Neural cell (in vitro differentiated cells): ENCODE measurements around the gene CPEB2. TPM values are rescaled to one million over a fixed set of nuclear protein-coding genes. Genes with fewer than 3 reads are reported as not detected.

ENCODE experiments used
- H2AFZ ChIP-seq: fragments of 200-600, 300-800 bp; sonication (generic), shearing (Covaris generic); 2 replicates; pipeline ENCODE4 v1.6.0; 2014; ENCODE audit warnings: low read depth, mild to moderate bottlenecking, antibody characterized with exemption, low read length, moderate library complexity
- H3F3A ChIP-seq: fragments of 200-600 bp; shearing (Covaris generic); 2 replicates; pipeline ENCODE4 v1.6.1; 2016; ENCODE audit warnings: mild to moderate bottlenecking, moderate library complexity, mixed read lengths, antibody characterized with exemption, low read length; ENCODE audit not compliant: insufficient read depth, poor library complexity, severe bottlenecking
- H3K27ac ChIP-seq: fragments of 200-600, 300-800 bp; sonication (generic), shearing (Covaris generic); 2 replicates; pipeline ENCODE4 v1.5.1; 2014; ENCODE audit warnings: mild to moderate bottlenecking, low read length, moderate library complexity
- H3K27me3 ChIP-seq: fragments of 300-800, 200-600 bp; sonication (generic), shearing (Covaris generic); 2 replicates; pipeline ENCODE4 v1.6.0; 2014; ENCODE audit warnings: mild to moderate bottlenecking, low read depth, low read length, moderate library complexity; ENCODE audit not compliant: insufficient read depth
- H3K36me3 ChIP-seq: fragments of 300-800, 200-600 bp; sonication (generic), shearing (Covaris generic); 2 replicates; pipeline ENCODE4 v1.5.1; 2014; ENCODE audit warnings: mild to moderate bottlenecking, antibody characterized with exemption, low read length, moderate library complexity; ENCODE audit not compliant: insufficient read depth
- H3K4me2 ChIP-seq: fragments of 300-800, 200-600 bp; sonication (generic), shearing (Covaris generic); 2 replicates; pipeline ENCODE4 v1.6.0; 2014; ENCODE audit warnings: mild to moderate bottlenecking, low read length
- H3K4me3 ChIP-seq: fragments of 300-800, 200-600 bp; sonication (generic), shearing (Covaris generic); 2 replicates; pipeline ENCODE4 v1.5.1; 2014; ENCODE audit warnings: mild to moderate bottlenecking, low read length, moderate library complexity
- H3K79me2 ChIP-seq: fragments of 200-600 bp; shearing (Covaris generic); replicated peaks from 2 replicates; pipeline ENCODE4 v1.6.0; 2014; ENCODE audit warnings: mild to moderate bottlenecking, low read length, moderate library complexity; ENCODE audit not compliant: insufficient read depth
- H3K9ac ChIP-seq: fragments of 300-800, 200-600 bp; sonication (generic), shearing (Covaris generic); 2 replicates; pipeline ENCODE4 v1.6.1; 2016; ENCODE audit warnings: mild to moderate bottlenecking, low read length, mixed read lengths
- H3K9me2 ChIP-seq: fragments of 200-600 bp; shearing (Covaris generic); 2 replicates; pipeline ENCODE4 v1.6.1; 2016; ENCODE audit warnings: mild to moderate bottlenecking, low read length, mixed read lengths; ENCODE audit not compliant: insufficient read depth
- H3K9me3 ChIP-seq: fragments of 200-600, 300-800 bp; sonication (generic), shearing (Covaris generic); 2 replicates; pipeline ENCODE4 v1.6.1; 2016; ENCODE audit warnings: mild to moderate bottlenecking, mixed run types, low read length, moderate library complexity, mixed read lengths
- H4K20me1 ChIP-seq: fragments of 200-600 bp; shearing (Covaris generic); 2 replicates; pipeline ENCODE4 v1.6.1; 2016; ENCODE audit warnings: mild to moderate bottlenecking, mixed run types; ENCODE audit not compliant: insufficient read depth
- CTCF ChIP-seq: fragments of 450-650 bp; IDR thresholded peaks from 2 replicates; pipeline ENCODE4 v1.5.1; 2014; ENCODE audit warnings: antibody characterized with exemption, mild to moderate bottlenecking, moderate library complexity; ENCODE audit not compliant: poor library complexity, severe bottlenecking
- EP300 ChIP-seq: fragments of 450-650 bp; conservative IDR thresholded peaks from 2 replicates; pipeline ENCODE4 v1.6.1; 2014; ENCODE audit warnings: antibody characterized with exemption, mild to moderate bottlenecking, moderate library complexity; ENCODE audit not compliant: poor library complexity, severe bottlenecking
- EZH2 ChIP-seq: fragments of 200-600, 300-800 bp; shearing (Covaris generic), sonication (generic); IDR thresholded peaks from 2 replicates; pipeline ENCODE4 v1.6.1; 2014; ENCODE audit warnings: antibody characterized with exemption, low read length, borderline replicate concordance, mild to moderate bottlenecking; ENCODE audit not compliant: insufficient read depth, poor library complexity, severe bottlenecking
- MXI1 ChIP-seq: fragments of 450-650 bp; conservative IDR thresholded peaks from 2 replicates; pipeline ENCODE4 v1.6.1; 2014; ENCODE audit warnings: antibody characterized with exemption, mild to moderate bottlenecking; ENCODE audit not compliant: poor library complexity, severe bottlenecking
- POLR2AphosphoS5 ChIP-seq: IDR thresholded peaks from 2 replicates; pipeline ENCODE4 v1.6.1; 2012
- RAD21 ChIP-seq: fragments of 450-650 bp; conservative IDR thresholded peaks from 2 replicates; pipeline ENCODE4 v1.6.1; 2014; ENCODE audit warnings: antibody characterized with exemption, mild to moderate bottlenecking, moderate library complexity
- SMC3 ChIP-seq: fragments of 450-650 bp; conservative IDR thresholded peaks from 2 replicates; pipeline ENCODE4 v1.6.1; 2014; ENCODE audit warnings: antibody characterized with exemption, mild to moderate bottlenecking, moderate library complexity; ENCODE audit not compliant: poor library complexity
- TAF1 ChIP-seq: IDR thresholded peaks from 2 replicates; pipeline ENCODE4 v1.6.1; 2012; ENCODE audit warnings: low read depth
- polyA plus RNA-seq: library from polyadenylated mRNA; depleted of rRNA; stranded (reverse); fragments of >200 nt; gene quantifications from 2 replicates; pipeline ENCODE4 v1.2.3, GENCODE V29; 2014
- TF ChIP-seq, protein P1 (sequence below): IDR thresholded peaks from 2 replicates; pipeline ENCODE4 v1.6.1; 2012; ENCODE audit warnings: borderline replicate concordance

CPEB2 gene
- polyA plus RNA-seq, 1 donor from 2014 or later: 12.4 TPM

DNA sequence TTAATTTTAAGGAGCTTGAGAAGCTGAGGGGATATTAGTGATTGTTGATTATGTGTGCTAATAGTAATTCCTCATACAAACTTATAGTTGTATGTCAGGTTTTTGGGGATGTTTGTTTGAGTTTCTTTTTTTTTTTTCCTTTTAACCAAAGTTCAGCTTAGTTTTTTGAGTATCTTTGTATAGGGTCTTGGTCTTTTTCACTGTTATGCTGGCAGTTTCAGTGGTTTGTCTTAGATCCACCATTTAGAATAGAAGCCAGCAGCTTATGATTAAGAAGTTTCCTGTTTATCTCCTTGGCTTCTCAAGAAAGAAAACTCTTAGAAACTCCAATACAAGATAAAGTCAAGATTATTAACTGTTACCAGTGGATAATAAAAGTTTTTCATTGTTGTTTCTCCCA, 16.1 kb downstream of the CPEB2 start:
- Histone ChIP-seq H3K79me2 (no peaks in the 10 kb centered on the region), H3K9me2 (no peaks in the 10 kb centered on the region), H3K9ac (no peak overlapping the region), H3K4me3 (no peak overlapping the region), H4K20me1 (no peaks in the 10 kb centered on the region), H3K36me3 (no peaks in the 10 kb centered on the region), H3K9me3 (no peaks in the 10 kb centered on the region), H3K27ac (no peak overlapping the region), H2AFZ (no peak overlapping the region), H3K4me2 (no peak overlapping the region), H3K27me3 (no peaks in the 10 kb centered on the region), H3F3A (no peaks in the 10 kb centered on the region)
- TF ChIP-seq MXI1: no peak
- TF ChIP-seq CTCF: no peak
- no peak for TF ChIP-seq EZH2
- TF ChIP-seq, protein P1, sequence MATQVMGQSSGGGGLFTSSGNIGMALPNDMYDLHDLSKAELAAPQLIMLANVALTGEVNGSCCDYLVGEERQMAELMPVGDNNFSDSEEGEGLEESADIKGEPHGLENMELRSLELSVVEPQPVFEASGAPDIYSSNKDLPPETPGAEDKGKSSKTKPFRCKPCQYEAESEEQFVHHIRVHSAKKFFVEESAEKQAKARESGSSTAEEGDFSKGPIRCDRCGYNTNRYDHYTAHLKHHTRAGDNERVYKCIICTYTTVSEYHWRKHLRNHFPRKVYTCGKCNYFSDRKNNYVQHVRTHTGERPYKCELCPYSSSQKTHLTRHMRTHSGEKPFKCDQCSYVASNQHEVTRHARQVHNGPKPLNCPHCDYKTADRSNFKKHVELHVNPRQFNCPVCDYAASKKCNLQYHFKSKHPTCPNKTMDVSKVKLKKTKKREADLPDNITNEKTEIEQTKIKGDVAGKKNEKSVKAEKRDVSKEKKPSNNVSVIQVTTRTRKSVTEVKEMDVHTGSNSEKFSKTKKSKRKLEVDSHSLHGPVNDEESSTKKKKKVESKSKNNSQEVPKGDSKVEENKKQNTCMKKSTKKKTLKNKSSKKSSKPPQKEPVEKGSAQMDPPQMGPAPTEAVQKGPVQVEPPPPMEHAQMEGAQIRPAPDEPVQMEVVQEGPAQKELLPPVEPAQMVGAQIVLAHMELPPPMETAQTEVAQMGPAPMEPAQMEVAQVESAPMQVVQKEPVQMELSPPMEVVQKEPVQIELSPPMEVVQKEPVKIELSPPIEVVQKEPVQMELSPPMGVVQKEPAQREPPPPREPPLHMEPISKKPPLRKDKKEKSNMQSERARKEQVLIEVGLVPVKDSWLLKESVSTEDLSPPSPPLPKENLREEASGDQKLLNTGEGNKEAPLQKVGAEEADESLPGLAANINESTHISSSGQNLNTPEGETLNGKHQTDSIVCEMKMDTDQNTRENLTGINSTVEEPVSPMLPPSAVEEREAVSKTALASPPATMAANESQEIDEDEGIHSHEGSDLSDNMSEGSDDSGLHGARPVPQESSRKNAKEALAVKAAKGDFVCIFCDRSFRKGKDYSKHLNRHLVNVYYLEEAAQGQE: no peak
- TF ChIP-seq POLR2AphosphoS5: no peak

GRCh38 chr4:15020502-15021286, 18.4 kb downstream of the CPEB2 start:
- H2AFZ ChIP-seq: no peak overlapping the region
- H3K4me2 ChIP-seq: no peak overlapping the region
- no peak for TF ChIP-seq EZH2
- TF ChIP-seq TAF1: no peak
- no peaks in the 10 kb centered on the region for H3K9me3 ChIP-seq
- no peaks in the 10 kb centered on the region for H3F3A ChIP-seq
- H4K20me1 ChIP-seq: no peaks in the 10 kb centered on the region
- H3K9ac ChIP-seq: no peak overlapping the region
- no peak overlapping the region for H3K4me3 ChIP-seq
- no peaks in the 10 kb centered on the region for H3K9me2 ChIP-seq
- peaks cover 4% of the 10 kb centered on the region for H3K36me3 ChIP-seq
- H3K27ac ChIP-seq: no peak overlapping the region
- no peaks in the 10 kb centered on the region for H3K79me2 ChIP-seq
- no peaks in the 10 kb centered on the region for H3K27me3 ChIP-seq

DNA sequence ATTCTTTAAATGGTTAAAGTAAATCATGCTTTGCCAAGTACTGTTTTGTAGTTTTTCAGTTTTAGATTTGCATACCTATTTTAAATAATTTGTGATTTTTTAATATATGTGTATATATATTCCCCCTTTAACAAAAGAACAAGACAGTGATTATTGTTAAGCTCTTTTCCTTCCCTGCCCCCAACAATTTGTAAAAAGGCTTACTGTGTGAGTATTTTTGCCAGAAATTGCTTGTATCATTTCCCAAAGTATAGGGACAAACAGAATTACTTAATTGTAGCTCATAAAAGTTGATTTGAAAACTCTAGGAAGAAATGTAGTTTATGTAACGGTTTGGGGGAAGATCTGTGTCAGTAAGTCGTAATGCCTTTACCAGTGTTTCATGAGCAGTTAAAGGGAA, 19.0 kb downstream of the CPEB2 start:
- Histone ChIP-seq H3K4me3 (no peak overlapping the region), H3K27me3 (no peaks in the 10 kb centered on the region), H3K9ac (no peak overlapping the region), H3K79me2 (no peaks in the 10 kb centered on the region), H3F3A (no peaks in the 10 kb centered on the region), H3K4me2 (no peak overlapping the region), H3K27ac (no peak overlapping the region), H3K36me3 (peaks cover 4% of the 10 kb centered on the region), H2AFZ (no peak overlapping the region), H3K9me2 (no peaks in the 10 kb centered on the region), H4K20me1 (no peaks in the 10 kb centered on the region), H3K9me3 (no peaks in the 10 kb centered on the region)
- TF ChIP-seq SMC3 (no peak), CTCF (no peak), EP300 (no peak), MXI1 (no peak), RAD21 (no peak), TAF1 (no peak), POLR2AphosphoS5 (no peak), EZH2 (no peak)
- TF ChIP-seq, protein P1: no peak
